ENCODE results near the gene UBQLN4.
A peak's percentile ranks its signal among the peaks of the same experiment; 100 is the strongest.

The UBQLN4 gene

DNA sequence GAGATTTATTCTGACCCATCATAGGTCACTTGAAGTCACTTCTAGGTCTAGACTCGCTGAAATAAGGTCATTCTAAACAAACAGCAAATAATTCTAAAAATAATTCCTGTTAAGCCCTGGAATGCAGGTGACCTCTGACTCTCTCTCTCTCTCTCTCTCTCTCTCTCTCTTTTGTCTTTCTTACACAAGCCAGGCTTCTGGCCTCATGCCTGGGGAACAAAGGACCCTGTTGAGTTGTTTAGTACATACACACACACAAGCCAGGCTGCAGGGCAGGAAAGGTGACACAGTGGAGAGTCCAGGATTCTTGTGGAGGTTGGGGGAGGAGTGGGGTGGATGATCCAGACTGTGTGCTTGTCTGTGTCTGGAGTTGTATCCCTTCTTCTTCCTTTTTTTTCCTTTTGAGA is 32.7 kb upstream of the UBQLN4 start:
- DNase-seq = no peak
- no peaks in the 10 kb centered on the region for H3K9me3 Mint-ChIP-seq
- no peaks in the 10 kb centered on the region for H3K36me3 Mint-ChIP-seq (ENCODE audit: low read depth)
- H3K4me3 Mint-ChIP-seq = no peak overlapping the region
- peaks cover 16% of the 10 kb centered on the region for H3K4me1 Mint-ChIP-seq (ENCODE audit: low read depth)
- H3K27me3 Mint-ChIP-seq = peaks cover 53% of the 10 kb centered on the region
- H3K27ac Mint-ChIP-seq = no peak overlapping the region

DNA sequence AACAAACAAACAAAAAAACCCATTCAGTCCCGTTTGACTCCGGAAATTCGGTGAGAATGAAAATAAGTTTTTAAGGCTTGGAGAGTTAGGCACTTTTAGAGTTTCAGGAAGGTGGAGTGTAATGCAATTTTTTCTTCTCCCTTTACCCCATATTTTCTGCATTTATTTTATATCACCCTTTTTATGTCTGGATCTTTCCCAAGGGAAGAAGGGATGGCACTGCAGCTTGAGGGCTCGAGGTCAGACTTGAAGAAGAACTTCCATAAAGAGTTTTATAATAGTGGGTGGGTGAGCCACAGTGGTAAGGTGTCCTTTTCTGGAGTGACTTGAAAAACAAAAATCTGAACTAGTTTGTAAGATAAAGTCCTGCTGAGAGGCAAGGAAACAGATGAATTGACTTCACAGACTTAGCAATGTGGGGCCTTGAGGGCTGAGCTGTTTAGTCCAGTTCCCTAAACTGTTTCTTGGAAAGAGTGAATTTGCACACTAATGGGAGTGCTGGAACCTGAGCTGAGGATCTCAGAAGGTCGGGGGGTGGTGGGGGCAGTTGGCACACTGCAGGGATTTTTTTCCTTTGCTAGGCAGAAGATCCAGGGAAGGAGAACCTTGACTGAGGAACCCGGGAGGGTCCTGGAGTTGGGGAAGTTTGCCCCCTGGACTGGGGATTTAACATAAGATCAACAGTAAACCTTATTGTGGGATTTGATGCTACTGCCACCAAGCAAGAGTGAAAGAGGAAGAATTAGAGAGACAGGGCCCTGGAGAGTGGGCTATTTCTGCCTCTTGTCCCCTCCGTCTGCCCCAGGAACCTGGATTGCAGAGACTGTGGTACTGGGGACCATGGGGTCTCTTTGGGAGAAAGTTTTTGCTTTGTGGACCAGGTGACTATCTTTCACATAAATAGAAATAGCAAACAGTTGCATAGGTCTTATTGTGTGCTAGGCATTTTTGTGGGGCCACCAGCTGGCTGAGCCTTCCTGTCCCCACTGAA is 30.5 kb upstream of the UBQLN4 start:
- peaks cover 58% of the 10 kb centered on the region for H3K27me3 Mint-ChIP-seq
- no peaks in the 10 kb centered on the region for H3K36me3 Mint-ChIP-seq (ENCODE audit: low read depth)
- H3K4me1 Mint-ChIP-seq (ENCODE audit: low read depth) = peaks cover 14% of the 10 kb centered on the region
- no peaks in the 10 kb centered on the region for H3K9me3 Mint-ChIP-seq
- H3K27ac Mint-ChIP-seq = no peak overlapping the region
- DNase-seq = no peak
- peak overlapping the region; percentile 80 for H3K4me3 Mint-ChIP-seq

DNA sequence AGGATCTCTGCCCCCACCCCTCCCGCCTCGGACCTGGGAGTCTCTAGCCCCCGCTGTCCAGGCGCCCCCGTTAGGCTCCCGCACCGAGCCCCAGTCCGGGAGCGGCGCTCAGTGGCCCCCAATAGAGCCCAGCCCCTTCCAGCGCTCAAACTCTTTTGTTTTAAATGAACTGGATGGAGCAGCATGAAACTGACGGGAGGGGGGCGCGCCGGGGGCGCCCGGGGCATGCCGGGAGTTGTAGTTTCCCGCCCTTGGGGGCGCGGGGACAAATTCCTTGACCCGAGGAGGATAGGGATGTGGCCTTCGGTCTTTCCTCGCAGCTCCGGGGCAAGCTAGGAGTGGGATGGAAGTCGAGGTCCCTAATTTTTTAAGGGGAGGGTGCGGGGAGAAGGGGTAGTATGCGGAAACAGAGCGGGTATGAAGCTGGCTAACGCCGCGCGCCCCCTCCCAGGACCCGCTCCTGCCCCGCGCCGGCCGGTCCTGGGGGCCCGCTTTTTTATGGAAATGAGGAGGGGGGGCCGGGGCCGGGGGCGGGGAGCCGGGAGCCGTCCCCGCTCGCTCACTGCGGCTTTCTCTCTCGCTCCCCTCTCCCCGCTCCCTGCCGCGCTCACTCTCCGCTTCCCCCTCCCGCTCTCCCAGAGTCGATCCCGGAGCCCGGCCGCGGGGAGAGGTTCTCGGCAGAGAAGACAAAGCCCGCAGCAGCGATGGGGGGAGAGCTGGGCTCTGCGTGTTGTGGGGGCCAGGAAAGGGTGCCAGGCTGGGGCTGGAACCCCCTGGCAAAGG is 28.9 kb upstream of the UBQLN4 start, which contains the start of gene MEX3A:
MEX3A (minus strand) TSS at position 157 of the 783 bp plus-strand sequence. CDS start 467 bp downstream, outside the sequence.
- H3K27me3 Mint-ChIP-seq = peaks cover 59% of the 10 kb centered on the region
- H3K4me1 Mint-ChIP-seq (ENCODE audit: low read depth) = peaks cover 14% of the 10 kb centered on the region
- no peak within 1 kb of the TSS for H3K27ac Mint-ChIP-seq
- no peaks in the 10 kb centered on the region for H3K36me3 Mint-ChIP-seq (ENCODE audit: low read depth)
- peak within 1 kb of the TSS; percentile 80 for H3K4me3 Mint-ChIP-seq
- no peaks in the 10 kb centered on the region for H3K9me3 Mint-ChIP-seq
- peak; percentile 76 for DNase-seq

DNA sequence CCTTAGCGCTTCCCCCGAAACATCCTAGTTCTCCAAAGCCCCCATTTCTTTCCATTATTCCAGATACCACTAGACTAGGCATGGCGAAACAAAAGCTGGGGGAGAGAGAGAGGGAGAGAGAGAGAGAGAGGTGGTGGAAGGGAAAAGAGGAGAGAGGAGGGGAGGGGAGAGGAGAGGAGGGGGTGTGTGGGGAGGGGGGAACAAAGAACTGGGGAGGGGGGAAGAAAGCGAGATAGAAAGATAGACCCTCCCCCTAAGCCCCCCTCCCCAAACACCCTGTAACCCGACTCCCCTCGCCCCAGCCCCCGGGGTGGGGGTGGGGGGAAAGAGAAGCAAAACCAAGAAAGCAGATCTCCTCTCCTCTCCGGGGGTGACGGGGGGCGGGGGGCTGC is 28.3 kb upstream of the UBQLN4 start:
- H3K4me1 Mint-ChIP-seq (ENCODE audit: low read depth) = peaks cover 17% of the 10 kb centered on the region
- DNase-seq = no peak
- no peaks in the 10 kb centered on the region for H3K9me3 Mint-ChIP-seq
- H3K27me3 Mint-ChIP-seq = peaks cover 56% of the 10 kb centered on the region
- H3K27ac Mint-ChIP-seq = no peak overlapping the region
- no peaks in the 10 kb centered on the region for H3K36me3 Mint-ChIP-seq (ENCODE audit: low read depth)
- peak overlapping the region; percentile 80 for H3K4me3 Mint-ChIP-seq

DNA sequence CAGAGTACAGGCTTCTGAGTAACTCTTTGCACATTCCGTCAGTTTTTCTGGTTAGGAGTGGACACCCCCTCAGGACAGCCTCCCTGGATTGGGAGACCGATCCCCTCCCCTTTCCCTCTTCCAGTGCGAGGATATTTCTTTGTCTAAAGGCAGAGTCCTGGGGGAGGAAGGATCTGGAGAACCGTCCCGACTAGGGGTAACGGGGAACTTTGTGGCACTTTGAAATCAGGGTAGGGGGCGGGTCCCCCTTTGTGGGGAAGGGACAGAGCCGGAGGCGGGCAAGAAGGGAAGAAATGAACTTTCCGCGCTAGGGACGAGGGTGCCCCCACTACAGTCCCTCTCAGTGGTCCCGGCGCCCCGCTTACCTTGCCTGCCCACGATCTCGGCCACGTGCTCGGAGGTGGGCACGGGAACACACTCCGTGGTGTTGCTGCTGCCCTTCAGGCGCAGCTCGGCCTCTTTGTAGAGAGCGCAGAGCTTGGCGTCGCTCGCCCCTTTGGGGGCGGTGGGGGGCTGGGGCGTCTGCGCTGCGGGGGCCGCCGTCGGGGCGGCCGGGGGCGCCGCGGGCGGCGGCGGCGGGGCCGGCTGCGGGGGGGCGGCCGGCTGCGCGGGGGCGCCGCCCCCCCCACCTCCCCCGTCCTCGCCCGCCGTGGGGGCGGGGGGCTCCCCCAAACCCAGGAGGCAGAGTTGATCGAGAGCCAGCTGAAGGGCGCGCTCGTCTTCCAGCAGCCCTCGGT is 27.8 kb upstream of the UBQLN4 start:
- Mint-ChIP-seq H3K4me1 (ENCODE audit: low read depth) (peaks cover 21% of the 10 kb centered on the region), H3K4me3 (peak overlapping the region; percentile 66), H3K36me3 (ENCODE audit: low read depth) (no peaks in the 10 kb centered on the region), H3K9me3 (no peaks in the 10 kb centered on the region), H3K27me3 (peaks cover 50% of the 10 kb centered on the region), H3K27ac (no peak overlapping the region)
- DNase-seq = no peak

DNA sequence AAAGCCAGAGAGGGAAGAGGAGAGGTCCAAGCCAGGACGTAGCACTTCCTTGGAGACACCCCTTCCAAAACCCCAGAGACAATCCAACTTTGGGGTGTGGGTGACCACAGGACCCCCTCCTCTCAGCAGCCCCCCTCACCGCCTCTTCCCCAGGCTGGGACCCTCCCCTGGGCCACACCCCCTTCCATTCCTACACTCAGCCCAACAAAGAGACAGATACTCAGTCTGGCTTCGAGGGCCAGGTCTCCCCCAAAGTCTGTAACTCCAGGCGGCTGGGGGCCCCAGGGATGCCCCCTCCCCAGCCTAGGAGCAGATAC is 27.2 kb upstream of the UBQLN4 start:
- Mint-ChIP-seq H3K36me3 (ENCODE audit: low read depth) (no peaks in the 10 kb centered on the region), H3K27me3 (peaks cover 46% of the 10 kb centered on the region), H3K27ac (no peak overlapping the region), H3K4me1 (ENCODE audit: low read depth) (peaks cover 22% of the 10 kb centered on the region), H3K9me3 (no peaks in the 10 kb centered on the region), H3K4me3 (peak overlapping the region; percentile 55)
- DNase-seq = no peak

DNA sequence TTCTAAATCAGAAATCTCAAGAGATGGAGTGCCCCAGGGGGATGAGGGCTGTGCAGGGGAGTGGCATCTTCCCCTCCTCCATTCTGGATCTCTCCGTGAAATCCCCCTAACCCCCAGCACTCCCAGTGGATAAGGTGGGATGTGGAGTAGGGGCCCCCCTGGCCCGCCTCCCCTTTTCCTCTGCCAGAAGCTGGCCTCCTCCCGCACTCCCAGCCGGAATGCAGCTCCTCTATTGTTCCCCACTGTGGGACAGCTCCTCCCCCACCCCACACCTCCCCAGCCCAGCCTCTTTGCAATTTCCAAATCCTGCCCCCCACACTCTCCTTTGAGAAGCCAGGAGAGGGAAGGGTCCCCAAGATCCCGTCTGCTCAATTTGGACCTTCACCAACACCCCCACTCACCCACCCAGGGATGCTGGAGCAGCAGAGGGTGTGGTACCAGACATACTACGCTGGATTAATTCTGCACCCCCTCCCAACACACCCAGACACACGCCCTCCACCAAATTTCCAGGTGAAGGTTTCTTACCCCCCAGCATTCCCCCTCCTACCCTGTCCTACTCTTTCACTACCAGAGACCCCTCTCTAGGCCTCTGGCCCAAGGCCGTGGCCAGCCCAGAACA is 26.8 kb upstream of the UBQLN4 start:
- Mint-ChIP-seq H3K4me1 (ENCODE audit: low read depth) (peaks cover 24% of the 10 kb centered on the region), H3K36me3 (ENCODE audit: low read depth) (no peaks in the 10 kb centered on the region), H3K9me3 (no peaks in the 10 kb centered on the region), H3K27me3 (peaks cover 44% of the 10 kb centered on the region), H3K4me3 (no peak overlapping the region), H3K27ac (no peak overlapping the region)
- DNase-seq = no peak

DNA sequence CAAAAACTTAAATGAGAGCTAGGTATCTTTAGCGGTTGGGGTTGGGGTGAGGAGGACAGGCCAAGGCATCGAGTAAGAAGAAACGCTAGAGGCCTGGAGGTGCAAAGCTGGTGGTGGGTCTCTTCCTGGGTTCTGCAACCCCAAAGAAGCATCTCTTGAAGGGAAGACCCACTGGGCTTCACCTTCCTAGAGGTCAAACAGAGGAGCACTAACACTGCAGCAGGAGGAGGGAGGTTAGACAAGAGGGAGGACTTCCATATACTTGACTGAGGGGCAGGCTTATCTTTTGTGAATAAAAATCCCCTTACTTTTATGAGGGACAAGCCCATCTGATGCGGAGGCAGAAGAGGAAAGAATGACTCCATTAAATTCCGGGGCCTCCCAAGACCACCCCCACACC is 26.2 kb upstream of the UBQLN4 start:
- no peak for DNase-seq
- Mint-ChIP-seq H3K27ac (no peak overlapping the region), H3K9me3 (no peaks in the 10 kb centered on the region), H3K36me3 (ENCODE audit: low read depth) (no peaks in the 10 kb centered on the region), H3K4me3 (no peak overlapping the region), H3K27me3 (peaks cover 38% of the 10 kb centered on the region), H3K4me1 (ENCODE audit: low read depth) (peaks cover 24% of the 10 kb centered on the region)

DNA sequence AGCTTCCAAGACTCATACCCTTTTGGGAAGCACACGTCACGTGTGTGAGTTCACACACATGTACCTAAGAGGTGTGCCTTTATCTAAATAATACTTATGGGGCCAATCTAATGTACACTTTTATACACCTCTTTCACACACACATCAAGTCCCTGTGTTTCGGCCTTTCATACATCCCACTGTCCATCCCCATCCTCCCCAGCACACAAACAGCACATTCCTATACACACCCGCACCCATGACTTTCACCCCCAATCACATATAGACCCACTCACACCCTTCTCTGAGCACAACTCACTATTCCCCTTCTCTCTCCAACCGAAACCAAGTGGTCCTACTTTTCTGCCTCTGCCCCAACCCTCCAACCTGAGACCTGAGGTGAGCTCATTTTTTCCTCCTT is 25.1 kb upstream of the UBQLN4 start:
- H3K27me3 Mint-ChIP-seq = peaks cover 28% of the 10 kb centered on the region
- H3K9me3 Mint-ChIP-seq = no peaks in the 10 kb centered on the region
- H3K27ac Mint-ChIP-seq = no peak overlapping the region
- H3K4me3 Mint-ChIP-seq = no peak overlapping the region
- no peaks in the 10 kb centered on the region for H3K36me3 Mint-ChIP-seq (ENCODE audit: low read depth)
- no peak for DNase-seq
- H3K4me1 Mint-ChIP-seq (ENCODE audit: low read depth) = peaks cover 23% of the 10 kb centered on the region

DNA sequence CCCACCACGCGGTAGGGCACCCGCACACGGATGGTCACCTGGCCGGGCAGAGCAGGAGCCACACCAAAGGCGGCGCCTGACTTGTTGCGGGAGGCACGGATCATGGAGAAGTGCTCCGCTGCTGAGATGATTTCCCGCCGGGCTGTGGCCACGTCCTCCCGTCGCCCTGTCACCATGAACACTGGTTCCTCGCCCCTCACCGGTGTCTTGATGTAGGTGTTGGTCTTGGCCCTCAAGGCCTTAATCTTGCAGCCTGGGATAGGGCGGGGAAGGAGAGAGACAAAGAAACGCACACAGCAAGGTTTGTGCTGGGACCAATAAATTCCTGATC is 23.8 kb upstream of the UBQLN4 start:
- DNase-seq = no peak
- peaks cover 20% of the 10 kb centered on the region for H3K27me3 Mint-ChIP-seq
- no peaks in the 10 kb centered on the region for H3K9me3 Mint-ChIP-seq
- H3K27ac Mint-ChIP-seq = no peak overlapping the region
- H3K4me3 Mint-ChIP-seq = no peak overlapping the region
- peaks cover 16% of the 10 kb centered on the region for H3K4me1 Mint-ChIP-seq (ENCODE audit: low read depth)
- no peaks in the 10 kb centered on the region for H3K36me3 Mint-ChIP-seq (ENCODE audit: low read depth)

DNA sequence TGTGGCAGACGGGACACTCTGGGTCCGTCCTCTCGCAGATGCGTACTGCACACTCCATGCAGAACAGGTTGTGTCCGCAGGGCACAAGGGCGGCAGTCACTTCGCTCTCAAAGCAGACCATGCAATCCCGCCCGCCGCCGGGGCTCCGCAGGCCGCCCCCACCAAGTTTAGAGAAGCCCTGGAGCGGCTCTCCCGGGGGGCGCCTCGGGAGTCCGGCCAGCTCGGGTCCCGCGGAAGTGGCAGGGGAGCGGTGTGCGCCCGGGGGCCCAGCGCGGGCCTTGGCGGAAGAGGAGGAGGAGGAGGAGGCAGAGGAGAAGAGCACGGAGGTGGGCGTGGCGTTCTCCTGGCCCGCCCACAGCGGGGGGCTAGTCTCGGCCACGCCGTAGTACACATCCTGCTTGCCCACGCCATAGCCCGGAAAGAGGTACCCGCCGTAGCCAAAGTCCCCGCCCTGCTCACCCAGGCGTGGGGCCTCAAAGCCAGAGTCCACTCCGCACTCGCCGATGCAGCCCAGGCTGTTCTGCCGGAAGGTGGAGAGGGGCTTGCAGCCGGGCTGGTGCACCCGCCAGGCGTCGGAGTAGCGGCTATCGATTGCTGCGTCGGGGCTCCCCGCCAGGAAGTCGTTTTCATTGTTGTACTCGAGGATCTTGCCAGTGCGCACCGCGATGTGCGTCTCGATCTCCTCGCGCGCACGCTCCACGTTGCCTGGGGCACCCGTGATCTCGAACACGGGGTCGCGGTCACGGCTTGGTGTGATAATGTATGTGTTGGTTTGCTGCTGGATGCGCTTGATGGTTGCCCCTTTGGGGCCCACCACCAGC is 23.2 kb upstream of the UBQLN4 start:
- Mint-ChIP-seq H3K9me3 (no peaks in the 10 kb centered on the region), H3K27me3 (peaks cover 20% of the 10 kb centered on the region), H3K4me1 (ENCODE audit: low read depth) (peaks cover 15% of the 10 kb centered on the region), H3K27ac (no peak overlapping the region), H3K36me3 (ENCODE audit: low read depth) (no peaks in the 10 kb centered on the region), H3K4me3 (peak overlapping the region; percentile 64)
- peak; percentile 45 for DNase-seq

DNA sequence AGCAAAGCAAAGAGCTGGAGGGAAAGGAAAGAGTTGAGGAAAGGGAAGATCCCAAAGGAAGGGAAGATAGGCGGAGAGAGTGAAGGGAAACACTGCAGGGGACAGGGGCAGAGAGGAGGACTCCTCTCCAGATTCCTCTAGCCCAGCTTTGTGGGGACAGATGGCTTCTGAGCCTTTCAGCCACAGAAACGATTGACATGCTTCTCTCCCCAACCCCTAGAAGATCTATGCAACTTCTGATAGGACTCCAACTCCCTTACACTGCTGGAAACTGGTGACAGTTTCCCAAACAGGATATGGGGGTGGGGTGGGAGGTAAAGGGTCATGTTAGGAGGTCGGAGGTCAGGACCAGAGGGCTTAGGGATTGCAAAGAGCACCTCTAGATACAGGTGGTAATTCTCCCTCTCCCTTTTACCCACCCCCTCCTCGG is 22.2 kb upstream of the UBQLN4 start:
- H3K4me1 Mint-ChIP-seq (ENCODE audit: low read depth) = peaks cover 10% of the 10 kb centered on the region
- H3K27ac Mint-ChIP-seq = no peak overlapping the region
- no peak for DNase-seq
- H3K9me3 Mint-ChIP-seq = no peaks in the 10 kb centered on the region
- peaks cover 14% of the 10 kb centered on the region for H3K27me3 Mint-ChIP-seq
- no peaks in the 10 kb centered on the region for H3K36me3 Mint-ChIP-seq (ENCODE audit: low read depth)
- peak overlapping the region; percentile 64 for H3K4me3 Mint-ChIP-seq

DNA sequence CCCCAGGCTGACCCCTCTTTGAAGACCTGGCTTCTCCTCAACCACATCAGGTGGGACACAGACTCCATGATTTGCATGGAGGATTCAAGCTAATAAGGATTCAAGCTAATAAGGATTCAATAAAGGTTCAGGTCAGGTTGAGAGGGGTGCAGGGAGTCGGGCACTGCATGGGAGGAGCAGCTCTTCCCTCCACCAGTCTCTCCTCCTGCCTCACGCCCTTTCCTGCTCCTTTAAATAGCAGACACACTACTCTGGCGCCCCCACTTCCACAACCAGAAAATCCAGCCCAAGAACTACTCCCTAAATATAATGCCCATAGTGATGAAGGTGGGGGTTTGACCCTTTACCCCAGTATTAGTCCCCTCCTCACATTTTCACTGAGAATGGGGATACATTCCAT is 21.6 kb upstream of the UBQLN4 start:
- Mint-ChIP-seq H3K36me3 (ENCODE audit: low read depth) (no peaks in the 10 kb centered on the region), H3K4me1 (ENCODE audit: low read depth) (peaks cover 10% of the 10 kb centered on the region), H3K9me3 (no peaks in the 10 kb centered on the region), H3K4me3 (no peak overlapping the region), H3K27me3 (peaks cover 13% of the 10 kb centered on the region), H3K27ac (no peak overlapping the region)
- DNase-seq = no peak

Measured in activated T-cell treated with anti-CD3 and anti-CD28 coated beads, Interleukin-2, amount 50 U/mL, for 24 hours (primary cell).